A673 (cell line): ENCODE results near the gene PAX9. TPM values are rescaled to one million over a fixed set of nuclear protein-coding genes. Genes with fewer than 3 reads are reported as not detected.
A peak's percentile ranks its signal among the peaks of the same experiment; 100 is the strongest.

Experiments used
- BruUV-seq: library from RNA; stranded (reverse); fragments of 400-500 nt; replicated peaks from 2 replicates; lab custom pipeline; 2021; lab: Mats Ljungman, UMichigan
- CTCF ChIA-PET: fragments of 300-600 bp; sonication (Branson Sonifier 250); formaldehyde crosslinking; loops from one replicate; lab custom pipeline; 2022; ENCODE audit warnings: antibody characterized with exemption; lab: Charles Lee
- POLR2A ChIA-PET: fragments of 300-600 bp; sonication (Branson Sonifier 250); formaldehyde crosslinking; loops from one replicate; lab custom pipeline; 2022; ENCODE audit warnings: antibody characterized with exemption; ENCODE audit not compliant: low non-redundant PET; lab: Charles Lee
- DNase-seq: peaks from one replicate; pipeline ENCODE4 v3.0.0-alpha.2; 2015; ENCODE audit warnings: low spot score
- H3K27ac ChIP-seq: fragments of 200-600 bp; sonication (generic); 2 replicates; pipeline ENCODE4 v1.5.1; 2016; ENCODE audit warnings: mixed run types, low read depth, mild to moderate bottlenecking, mixed read lengths, antibody characterized with exemption, low read length; ENCODE audit not compliant: poor library complexity, severe bottlenecking
- H3K27me3 ChIP-seq: fragments of 200-600 bp; sonication (generic); replicated peaks from 2 replicates; pipeline ENCODE4 v1.6.1; 2017; ENCODE audit warnings: mixed run types, low read depth, mild to moderate bottlenecking, mixed read lengths, antibody characterized with exemption, low read length; ENCODE audit not compliant: insufficient read depth, poor library complexity
- H3K36me3 ChIP-seq: fragments of 200-600 bp; sonication (generic); 2 replicates; pipeline ENCODE4 v1.6.1; 2016; ENCODE audit warnings: mixed run types, mild to moderate bottlenecking, mixed read lengths, antibody characterized with exemption, low read length; ENCODE audit not compliant: insufficient read depth, poor library complexity, severe bottlenecking
- H3K4me1 ChIP-seq: fragments of 200-600 bp; sonication (generic); 2 replicates; pipeline ENCODE4 v1.6.1; 2017; ENCODE audit warnings: mixed run types, mild to moderate bottlenecking, mixed read lengths, antibody characterized with exemption, low read length; ENCODE audit not compliant: insufficient read depth, poor library complexity, severe bottlenecking
- H3K4me3 ChIP-seq: fragments of 200-600 bp; sonication (generic); 2 replicates; pipeline ENCODE4 v1.5.1; 2016; ENCODE audit warnings: low read depth, mixed run types, mild to moderate bottlenecking, mixed read lengths, low read length; ENCODE audit not compliant: poor library complexity, severe bottlenecking
- H3K9me3 ChIP-seq: fragments of 200-600 bp; sonication (generic); 2 replicates; pipeline ENCODE4 v1.6.1; 2016; ENCODE audit warnings: mixed run types, low read depth, mild to moderate bottlenecking, mixed read lengths, antibody characterized with exemption, low read length; ENCODE audit not compliant: poor library complexity, severe bottlenecking
- EZH2 ChIP-seq: fragments of 200-600 bp; sonication (generic); IDR thresholded peaks from 2 replicates; pipeline ENCODE4 v1.6.1; 2017; ENCODE audit warnings: borderline replicate concordance, low read depth, mild to moderate bottlenecking, mixed read lengths, antibody characterized with exemption, low read length; ENCODE audit not compliant: poor library complexity, severe bottlenecking
- intact Hi-C: fragments of 100-400 bp; cut with micrococcal nuclease; formaldehyde crosslinking; loops from one replicate; pipeline ENCODE4 v1.10.0; 2022; ENCODE audit not compliant: unreplicated experiment
- total RNA-seq: library from RNA; stranded (reverse); gene quantifications from 2 replicates; pipeline ENCODE4 v1.2.3, GENCODE V29; 2021
- TF ChIP-seq, protein P1 (sequence below): fragments of 300-800, 200-600 bp; sonication (generic); conservative IDR thresholded peaks from 2 replicates; pipeline ENCODE4 v1.5.1; 2017; ENCODE audit warnings: low read depth, mild to moderate bottlenecking, antibody characterized with exemption, low read length, moderate library complexity, mixed read lengths

PAX9 gene
- total RNA-seq, 1 experiment from 2014 or later: 23.4 TPM

GRCh38 chr14:36657399-36658122 is 4.1 kb upstream of the PAX9 start:
- ChIA-PET CTCF (interaction anchor here (0.7 to 1.7 kb wide), 2 partner anchors 285 to 490 kb away, joined by 3 to 5 read pairs; no protein-coding TSS in a partner anchor), POLR2A (interaction anchor here (0.5 kb wide), 1 partner anchor 102 kb away, joined by 5 read pairs; no protein-coding TSS in a partner anchor)
- peak overlapping the region; percentile 45 for H3K4me3 ChIP-seq
- peak; percentile 57 for DNase-seq
- no TSS peak for BruUV-seq
- peaks cover 10% of the 10 kb centered on the region for H3K4me1 ChIP-seq
- H3K27ac ChIP-seq: no peak overlapping the region
- H3K9me3 ChIP-seq: no peaks in the 10 kb centered on the region
- no peaks in the 10 kb centered on the region for H3K36me3 ChIP-seq
- intact Hi-C loops: loop anchor here (5.0 kb wide), 1 partner anchor 90 kb away; no protein-coding TSS in a partner anchor
- H3K27me3 ChIP-seq: no peaks in the 10 kb centered on the region
- TF ChIP-seq, protein P1, sequence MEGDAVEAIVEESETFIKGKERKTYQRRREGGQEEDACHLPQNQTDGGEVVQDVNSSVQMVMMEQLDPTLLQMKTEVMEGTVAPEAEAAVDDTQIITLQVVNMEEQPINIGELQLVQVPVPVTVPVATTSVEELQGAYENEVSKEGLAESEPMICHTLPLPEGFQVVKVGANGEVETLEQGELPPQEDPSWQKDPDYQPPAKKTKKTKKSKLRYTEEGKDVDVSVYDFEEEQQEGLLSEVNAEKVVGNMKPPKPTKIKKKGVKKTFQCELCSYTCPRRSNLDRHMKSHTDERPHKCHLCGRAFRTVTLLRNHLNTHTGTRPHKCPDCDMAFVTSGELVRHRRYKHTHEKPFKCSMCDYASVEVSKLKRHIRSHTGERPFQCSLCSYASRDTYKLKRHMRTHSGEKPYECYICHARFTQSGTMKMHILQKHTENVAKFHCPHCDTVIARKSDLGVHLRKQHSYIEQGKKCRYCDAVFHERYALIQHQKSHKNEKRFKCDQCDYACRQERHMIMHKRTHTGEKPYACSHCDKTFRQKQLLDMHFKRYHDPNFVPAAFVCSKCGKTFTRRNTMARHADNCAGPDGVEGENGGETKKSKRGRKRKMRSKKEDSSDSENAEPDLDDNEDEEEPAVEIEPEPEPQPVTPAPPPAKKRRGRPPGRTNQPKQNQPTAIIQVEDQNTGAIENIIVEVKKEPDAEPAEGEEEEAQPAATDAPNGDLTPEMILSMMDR: no peak
- TF ChIP-seq EZH2: no peak

GRCh38 chr14:36658123-36659009 is 3.3 kb upstream of the PAX9 start:
- CTCF ChIA-PET: interaction anchor here (1.7 kb wide), 1 partner anchor 284 kb away, joined by 5 read pairs; no protein-coding TSS in a partner anchor

GRCh38 chr14:36659010-36659821 is 2.4 kb upstream of the PAX9 start:
- TF ChIP-seq EZH2: no peak
- TF ChIP-seq, protein P1: no peak
- no peak overlapping the region for H3K27ac ChIP-seq
- no peaks in the 10 kb centered on the region for H3K27me3 ChIP-seq
- no peaks in the 10 kb centered on the region for H3K9me3 ChIP-seq
- no TSS peak for BruUV-seq
- peaks cover 2% of the 10 kb centered on the region for H3K4me1 ChIP-seq
- H3K4me3 ChIP-seq: no peak overlapping the region
- intact Hi-C loops: loop anchor here (5.0 kb wide), 1 partner anchor 88 kb away; no protein-coding TSS in a partner anchor
- ChIA-PET POLR2A (no interaction called here), CTCF (no interaction called here)
- no peak for DNase-seq
- H3K36me3 ChIP-seq: no peaks in the 10 kb centered on the region

More at GRCh38 chr14:36658123-36659009, 3.3 kb upstream of the PAX9 start:
- no peak for TF ChIP-seq EZH2
- no peak for DNase-seq
- Histone ChIP-seq H3K36me3 (no peaks in the 10 kb centered on the region), H3K27me3 (no peaks in the 10 kb centered on the region), H3K4me1 (peaks cover 2% of the 10 kb centered on the region), H3K27ac (no peak overlapping the region), H3K4me3 (peak overlapping the region; percentile 45), H3K9me3 (no peaks in the 10 kb centered on the region)
- intact Hi-C loops: loop anchor here (5.0 kb wide), 1 partner anchor 89 kb away; no protein-coding TSS in a partner anchor
- POLR2A ChIA-PET: no interaction called here
- no TSS peak for BruUV-seq
